HEK293T (cell line): ENCODE data around the gene GRM7.

ENCODE experiments used
- CTBP1 ChIP-seq: fragments of 450-650 bp; IDR thresholded peaks from 2 replicates; pipeline ENCODE4 v1.6.1; 2016; ENCODE audit warnings: borderline replicate concordance
- SP1 ChIP-seq: fragments of 450-650 bp; IDR thresholded peaks from 2 replicates; pipeline ENCODE4 v1.6.1; 2017
- TARDBP ChIP-seq: fragments of 450-650 bp; IDR thresholded peaks from 2 replicates; pipeline ENCODE4 v1.6.1; 2016

DNA sequence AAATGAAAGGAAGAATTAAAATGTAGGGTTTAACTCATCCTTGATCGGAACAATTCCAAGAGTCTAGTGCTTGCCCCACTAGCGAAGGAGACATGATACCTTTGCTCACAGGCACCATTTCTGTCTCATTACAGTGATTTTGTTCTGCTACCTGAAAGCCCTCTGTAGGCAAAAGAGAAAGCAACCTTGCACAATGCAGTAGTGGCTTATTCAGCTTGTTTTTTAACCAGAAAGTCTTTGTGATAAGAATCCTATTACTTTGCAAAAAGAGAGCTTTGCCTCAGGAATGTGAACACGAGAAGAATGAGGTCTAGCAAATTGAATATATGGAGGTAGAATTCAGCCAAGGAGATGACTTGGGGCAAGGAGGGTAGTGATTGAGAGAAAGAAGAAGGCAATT lies 684.4 kb downstream of the GRM7 start:
- TF ChIP-seq CTBP1 (no peak), SP1 (no peak), TARDBP (no peak)
